ENCODE results near the gene VCL. TPM values are rescaled to one million over a fixed set of nuclear protein-coding genes. Genes with fewer than 3 reads are reported as not detected.

Gene VCL
- polyA plus RNA-seq, 12 donors, result 107 to 176 (median 147) TPM

DNA sequence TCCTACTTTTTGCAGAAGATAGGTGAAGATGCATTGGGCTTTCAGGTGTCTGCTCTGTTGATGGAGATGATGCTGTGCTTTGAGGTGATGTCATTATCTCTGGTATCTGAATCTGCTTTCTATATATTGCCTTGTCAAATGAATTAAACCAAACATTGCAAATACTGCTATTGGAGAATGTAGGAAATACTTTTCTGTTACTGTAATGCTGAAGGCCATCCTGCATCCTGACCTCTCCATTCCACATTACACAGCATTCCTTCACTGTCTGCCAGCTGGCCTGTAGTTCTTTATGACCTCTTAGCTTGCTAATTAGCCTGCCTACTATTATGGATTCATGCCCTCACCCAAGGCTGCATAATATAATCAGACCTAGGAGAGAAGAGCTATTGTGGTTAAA, 73.2 kb downstream of the VCL start:
- DNase-seq, result no peak

DNA sequence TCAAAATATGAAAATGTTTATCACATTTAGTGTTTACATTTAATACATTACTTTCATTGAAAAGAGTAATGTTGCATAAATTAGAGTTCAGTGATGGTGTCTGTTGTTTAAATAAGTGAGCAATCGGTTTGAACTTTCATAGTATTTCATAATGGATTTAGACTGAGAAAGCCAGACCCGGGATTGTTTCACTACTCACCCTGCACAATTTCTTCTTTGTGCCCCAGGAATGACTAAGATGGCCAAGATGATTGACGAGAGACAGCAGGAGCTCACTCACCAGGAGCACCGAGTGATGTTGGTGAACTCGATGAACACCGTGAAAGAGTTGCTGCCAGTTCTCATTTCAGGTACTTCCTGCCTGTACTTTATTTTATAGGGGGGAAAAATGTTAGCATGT, 74.6 kb downstream of the VCL start:
- no peak for DNase-seq

DNA sequence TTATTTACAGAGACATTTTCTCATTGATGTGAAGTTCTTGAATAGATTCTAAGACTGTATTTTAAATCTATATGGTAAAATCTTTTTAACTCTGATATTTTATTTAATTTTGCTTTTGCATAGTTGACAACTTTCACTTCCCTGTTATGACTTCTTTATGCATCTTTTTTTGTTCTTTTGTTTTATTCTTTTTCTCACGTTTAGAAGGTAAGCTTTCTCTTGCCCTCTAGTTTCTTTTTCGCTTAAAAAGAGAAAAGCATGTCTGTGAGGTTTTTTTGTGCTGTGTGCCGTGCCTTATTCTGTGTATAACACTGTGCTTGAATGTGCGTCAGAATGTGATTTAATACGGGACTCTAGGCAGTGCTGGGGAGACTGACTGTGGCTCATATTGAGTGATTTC, 78.0 kb downstream of the VCL start:
- DNase-seq, result no peak

DNA sequence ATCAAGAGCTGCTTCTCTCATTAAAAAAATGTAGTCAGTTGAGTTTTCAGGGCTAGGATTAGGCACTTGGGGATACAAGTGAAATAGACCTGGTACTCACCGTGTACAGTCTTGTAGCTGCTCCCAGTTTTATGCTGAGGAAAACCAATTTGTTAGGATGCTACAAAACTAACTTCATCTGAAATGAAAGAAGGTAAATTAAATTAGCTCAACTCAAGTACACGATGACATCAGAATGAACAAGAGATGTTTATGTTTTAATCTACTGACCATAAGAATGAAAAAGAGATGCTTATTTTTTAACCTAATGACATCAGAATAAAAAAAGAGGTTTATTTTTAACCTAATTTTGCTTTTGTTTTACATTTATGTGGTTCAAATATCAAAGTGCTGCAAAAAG, 79.0 kb downstream of the VCL start:
- DNase-seq, result no peak

DNA sequence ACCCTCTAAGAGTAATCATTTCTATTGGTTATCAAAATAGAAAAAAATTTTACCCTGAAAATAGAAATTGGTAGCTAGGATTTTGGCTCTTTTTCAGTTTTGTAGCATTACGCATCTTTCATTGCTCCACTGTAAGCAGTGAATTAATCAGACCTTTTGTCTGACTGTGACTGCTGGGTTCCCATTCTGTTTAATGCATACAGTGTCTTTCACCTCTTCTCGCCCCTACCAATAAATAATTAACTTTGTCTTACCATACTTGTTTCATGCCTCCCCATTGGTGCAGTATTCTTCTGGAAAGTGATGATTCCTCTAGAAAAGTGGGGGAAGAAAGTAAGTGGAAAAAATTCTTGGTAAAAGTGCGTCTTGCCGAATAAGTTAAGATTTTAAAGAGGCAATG, 79.5 kb downstream of the VCL start:
- no peak for DNase-seq

DNA sequence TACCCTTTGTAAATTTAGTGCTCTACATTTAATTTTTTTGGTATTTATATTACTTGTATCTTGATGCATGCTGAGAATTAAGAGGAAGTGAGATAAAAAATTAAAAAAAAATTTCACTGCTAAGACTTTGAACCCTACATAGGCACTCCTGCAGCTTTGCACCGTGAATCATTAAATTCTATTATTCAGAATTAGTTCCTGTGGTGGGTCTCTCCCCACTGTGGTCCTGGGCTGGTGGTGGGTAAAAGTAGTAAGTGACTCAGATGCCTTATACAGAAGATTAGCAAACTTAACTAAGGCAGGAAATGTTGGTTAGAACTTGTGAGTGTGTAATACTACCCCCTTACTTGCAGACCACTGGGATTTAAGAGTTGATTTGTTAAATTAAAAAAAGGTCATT, 80.1 kb downstream of the VCL start:
- DNase-seq, result no peak

DNA sequence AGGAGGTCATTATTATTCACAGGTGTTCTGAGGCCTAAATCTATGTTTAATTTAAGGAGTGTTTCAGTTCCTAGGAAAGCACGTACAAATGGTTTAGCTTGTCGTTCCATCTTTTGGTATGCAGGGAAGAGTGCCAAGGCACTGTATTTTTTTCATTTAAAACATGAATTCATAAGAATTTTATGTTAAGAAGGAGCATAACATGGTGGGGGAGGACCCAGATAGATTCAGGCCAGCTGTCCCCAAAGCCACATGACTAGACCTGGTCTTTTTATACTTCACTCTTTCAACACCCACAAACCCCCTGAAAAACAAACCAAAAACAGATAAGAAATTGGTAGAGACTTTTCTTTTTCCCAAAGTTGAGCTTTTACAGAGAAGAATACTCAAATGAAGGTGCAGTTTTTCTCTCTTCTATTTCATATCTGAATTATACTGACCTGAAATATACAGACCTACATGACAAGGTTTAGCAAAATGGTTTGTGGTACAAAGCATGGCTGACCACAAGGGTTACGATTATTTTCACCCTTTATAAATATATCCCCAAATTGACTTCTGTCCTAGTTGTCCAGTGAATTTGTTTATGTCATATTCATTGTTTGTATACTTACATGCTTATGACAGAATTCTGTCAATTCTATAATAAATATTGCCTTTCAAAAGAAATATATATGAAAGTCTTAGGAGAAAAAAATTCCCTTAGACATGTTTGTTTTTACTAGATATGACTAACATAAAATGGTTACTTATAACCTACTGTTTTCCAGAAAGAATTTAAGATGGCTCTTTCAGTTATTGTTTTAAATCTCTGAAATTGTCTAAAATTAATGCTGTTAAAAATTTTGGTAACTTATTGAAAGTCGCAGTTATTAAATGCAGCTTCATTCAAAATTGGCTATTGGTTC, 81.4 kb downstream of the VCL start:
- DNase-seq, result no peak

DNA sequence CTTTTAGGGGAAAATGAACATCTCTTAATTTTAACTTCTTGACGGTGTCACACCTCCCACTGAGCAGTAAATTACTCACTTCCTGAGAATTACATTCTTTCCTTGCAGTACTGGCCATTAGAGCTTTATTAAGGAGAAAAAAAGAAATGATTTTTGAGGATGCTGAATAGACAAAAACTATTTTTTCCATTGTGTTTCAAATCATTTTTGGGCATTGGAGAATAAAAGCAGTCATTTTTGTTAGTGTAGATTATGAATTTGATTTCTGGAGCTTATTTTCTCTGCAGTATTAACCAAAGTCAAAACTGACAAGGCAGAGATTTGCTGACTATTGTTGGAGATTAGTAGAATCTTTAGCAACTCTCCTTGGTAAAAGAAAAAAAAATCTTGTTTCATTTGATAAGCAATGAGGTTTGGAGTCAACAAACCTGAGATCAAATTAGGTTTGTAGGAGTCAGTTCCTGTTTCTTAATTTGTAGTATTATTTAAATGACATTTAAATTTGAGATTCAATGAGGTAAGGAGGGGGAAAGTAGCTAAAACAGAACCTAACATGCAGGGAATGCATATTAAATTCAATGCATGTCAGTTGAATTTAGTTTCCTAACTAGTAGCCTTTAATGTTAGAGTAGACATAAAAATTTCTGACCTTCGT, 82.1 kb downstream of the VCL start:
- no peak for DNase-seq

DNA sequence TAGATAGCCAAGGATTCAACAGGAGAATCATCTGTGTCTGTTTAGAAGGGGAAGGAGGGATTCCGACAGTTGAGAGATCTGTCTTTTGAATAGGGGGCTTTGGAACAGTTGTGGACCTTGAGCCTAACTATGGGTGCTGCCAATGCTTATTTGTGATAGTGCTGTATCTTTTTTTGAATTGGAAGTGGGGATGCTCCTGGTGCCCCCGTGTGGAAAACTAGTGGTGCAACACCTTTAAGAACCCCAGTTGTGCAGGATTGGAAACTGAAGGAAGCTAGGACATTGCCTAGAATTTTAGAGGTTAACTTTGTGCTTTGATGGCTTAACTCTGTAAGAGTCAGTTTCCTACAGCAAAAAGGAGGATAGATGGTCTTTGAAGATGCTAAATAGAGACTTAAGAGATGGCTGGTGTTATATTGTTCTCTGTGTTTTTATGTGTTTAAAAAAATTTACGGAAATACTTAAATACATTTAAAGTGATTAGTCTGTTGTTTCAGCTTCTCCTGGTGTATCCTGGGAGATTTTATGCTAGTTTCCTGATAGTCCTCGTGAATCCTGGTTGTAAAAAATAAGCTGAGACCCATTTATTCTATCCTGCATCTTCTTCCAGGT, 83.4 kb downstream of the VCL start:
- DNase-seq, result peak; percentile 47

DNA sequence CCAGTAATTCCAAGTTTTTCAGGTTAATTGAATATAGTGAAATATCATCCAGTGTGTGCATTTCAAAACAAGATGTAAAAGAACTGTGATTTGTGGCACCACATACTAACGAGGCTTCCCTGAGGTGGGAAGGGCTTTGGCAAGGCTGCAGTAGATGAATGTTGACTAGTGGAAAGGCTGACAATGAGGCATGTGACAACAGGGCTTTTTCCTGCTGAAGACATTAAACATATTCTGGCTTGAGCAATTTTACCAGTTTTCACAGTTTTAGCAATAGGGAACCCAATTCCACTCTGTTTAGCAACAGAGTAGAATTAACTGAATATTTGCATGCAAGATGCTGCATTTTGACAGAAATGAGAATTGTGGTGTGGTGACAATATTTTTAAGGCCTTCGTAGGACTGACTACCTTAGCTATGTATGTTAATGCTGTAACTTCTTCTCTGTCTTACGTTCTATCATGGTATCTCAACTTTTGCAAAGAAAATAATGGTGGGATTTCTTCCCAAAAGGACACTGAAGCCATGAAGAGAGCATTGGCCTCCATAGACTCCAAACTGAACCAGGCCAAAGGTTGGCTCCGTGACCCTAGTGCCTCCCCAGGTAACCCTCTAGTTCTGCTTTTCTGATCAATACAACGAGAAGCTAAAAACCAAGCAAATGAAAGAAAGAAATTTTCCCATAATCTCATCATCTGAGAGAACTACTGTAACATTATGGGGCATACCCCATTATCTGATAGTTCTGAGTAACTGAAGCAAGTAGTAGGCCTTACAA, 84.2 kb downstream of the VCL start:
- no peak for DNase-seq

DNA sequence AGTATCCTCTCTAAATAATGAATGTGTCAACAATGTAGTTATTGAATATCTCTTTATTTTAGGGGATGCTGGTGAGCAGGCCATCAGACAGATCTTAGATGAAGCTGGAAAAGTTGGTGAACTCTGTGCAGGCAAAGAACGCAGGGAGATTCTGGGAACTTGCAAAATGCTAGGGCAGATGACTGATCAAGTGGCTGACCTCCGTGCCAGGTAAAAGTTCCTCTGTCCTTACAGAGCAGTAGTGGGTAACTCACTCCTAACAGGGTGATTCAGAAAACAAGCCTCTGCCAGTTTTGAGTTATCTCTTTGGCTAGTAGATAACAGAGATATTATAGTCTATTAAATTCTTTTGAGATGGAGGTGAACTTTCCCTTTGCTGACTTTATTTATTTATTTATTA, 85.4 kb downstream of the VCL start:
- DNase-seq, result no peak

DNA sequence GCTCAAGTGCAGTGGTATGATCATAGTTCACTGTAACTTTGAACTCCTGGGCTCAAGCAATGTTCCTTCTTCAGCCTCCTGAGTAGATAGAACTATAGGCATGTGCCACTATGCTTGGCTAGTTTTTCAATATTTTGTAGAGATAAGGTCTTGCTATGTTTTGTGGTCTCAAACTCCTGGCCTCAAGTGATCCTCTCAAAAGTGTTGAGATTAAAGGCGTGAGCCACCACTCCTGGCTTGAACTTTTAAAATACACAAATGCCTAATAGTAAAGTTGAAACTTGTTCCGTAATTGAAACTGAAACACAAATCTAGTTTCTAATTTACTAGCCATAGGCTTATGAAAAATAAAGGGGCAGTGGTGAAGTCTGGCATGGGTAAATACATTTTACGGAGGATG, 87.0 kb downstream of the VCL start:
- DNase-seq, result no peak

DNA sequence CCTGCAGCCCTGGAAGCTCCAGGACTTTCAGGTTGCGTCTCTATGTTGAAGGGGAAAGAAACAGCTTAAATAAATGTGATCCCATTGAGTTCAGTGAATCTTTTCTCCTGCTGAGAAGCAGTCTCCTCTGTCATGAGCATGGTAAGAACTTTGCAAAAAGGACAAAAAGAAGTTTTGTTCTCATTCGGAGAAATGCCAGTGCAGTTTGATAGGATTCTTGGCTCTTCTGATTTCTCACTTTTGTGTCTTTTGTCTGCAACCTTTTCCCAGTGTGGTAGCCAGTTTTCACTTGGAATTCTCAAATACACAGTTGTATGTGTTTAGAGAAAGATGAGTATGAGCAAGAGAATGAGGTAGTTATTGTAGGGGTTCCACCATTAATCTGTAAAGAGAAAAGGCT, 88.4 kb downstream of the VCL start:
- no peak for DNase-seq

DNA sequence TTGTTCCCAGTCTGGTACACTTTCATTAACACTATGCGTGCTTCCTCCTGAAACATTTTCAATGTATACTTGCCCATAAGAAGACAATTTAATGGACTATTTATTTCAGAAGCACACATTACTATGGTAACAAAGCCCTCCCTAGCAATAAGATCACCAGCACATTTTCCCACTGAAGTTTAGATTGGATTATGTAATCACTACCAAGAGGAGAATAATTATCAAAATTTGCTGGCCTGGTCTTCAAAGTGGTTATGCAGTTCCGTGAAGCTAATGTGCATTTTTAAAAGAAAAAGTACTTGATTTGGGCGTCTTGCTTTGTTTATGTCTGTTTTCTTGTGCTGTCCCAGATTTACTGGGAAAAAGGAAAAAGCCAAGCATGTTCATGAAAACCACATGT, 90.8 kb downstream of the VCL start:
- no peak for DNase-seq

DNA sequence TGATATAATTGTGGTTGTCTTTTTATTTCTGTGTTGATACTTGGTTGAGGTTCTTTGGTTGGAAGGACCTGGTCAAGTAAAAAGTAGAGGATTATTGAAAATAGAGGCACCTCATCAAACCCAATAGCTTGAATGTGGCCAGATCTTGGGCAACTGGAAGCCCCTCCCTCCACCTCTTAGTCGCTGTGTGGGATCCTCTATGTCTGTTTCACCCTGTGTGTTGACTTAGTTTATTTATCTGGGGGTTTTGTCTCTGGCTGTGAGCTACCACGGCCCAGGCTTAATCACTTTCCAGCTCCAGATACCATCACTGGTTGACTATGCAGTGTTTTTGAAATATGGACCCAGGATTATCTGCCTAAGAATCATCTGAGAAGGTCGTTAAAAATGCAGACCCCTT, 94.5 kb downstream of the VCL start:
- DNase-seq, result no peak

DNA sequence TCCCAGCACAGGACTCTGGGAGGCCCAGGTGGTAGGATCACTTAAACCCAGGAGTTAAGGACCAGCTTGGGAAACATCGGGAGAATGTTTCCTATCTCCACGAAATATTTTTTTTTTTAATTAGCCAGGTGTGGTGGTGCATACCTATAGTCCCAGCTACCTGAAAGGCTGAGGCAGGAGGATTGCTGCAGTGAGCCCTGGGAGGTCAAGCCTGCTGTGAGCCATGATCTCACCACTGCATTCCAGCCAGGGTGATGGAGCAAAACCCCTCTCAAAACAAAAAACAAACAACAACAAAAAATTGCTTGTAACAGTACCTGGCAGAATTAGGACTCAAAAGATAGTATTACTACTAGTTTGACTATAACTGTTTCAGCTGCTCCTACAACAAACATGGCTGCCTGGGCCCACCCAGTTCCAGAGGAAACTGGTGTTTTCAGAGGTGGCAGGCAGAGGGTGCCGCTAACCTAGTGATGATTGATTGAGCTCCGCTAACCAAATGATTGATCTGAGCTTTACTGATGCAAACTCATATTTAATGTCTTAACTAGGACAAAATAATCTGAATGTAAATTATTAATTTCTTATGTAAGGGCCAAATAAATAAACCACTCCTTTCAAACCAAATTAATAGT, 95.7 kb downstream of the VCL start:
- DNase-seq, result no peak

DNA sequence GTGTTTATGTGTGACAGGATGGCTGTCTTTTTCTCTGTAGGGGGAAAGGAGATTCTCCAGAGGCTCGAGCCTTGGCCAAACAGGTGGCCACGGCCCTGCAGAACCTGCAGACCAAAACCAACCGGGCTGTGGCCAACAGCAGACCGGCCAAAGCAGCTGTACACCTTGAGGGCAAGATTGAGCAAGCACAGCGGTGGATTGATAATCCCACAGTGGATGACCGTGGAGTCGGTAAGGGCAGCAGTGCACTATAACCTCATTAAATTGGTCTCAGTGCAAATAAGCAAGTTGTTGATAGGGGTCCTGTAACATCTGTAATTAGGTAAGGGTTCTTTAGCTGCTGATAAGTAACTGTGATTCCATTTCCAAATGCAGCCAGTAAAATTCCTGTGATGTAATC, 96.3 kb downstream of the VCL start:
- DNase-seq, result no peak

DNA sequence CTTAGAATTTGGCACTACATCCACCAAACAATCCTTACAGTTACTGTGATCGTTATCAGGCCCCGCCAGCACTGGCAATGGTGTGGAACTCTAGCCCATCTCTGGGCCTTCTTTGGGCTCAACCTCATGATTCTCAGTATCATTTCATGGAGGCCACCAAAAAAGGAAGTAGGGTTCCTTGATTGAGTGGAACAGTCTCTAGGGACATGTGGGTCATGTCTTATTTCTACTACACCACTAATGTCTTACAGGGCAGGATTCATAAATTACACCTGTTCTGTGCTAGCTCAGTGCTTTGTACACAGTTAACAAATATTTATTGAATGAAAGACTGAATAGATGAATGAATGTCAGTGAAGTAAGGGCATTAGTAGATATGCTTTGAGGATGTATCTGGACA, 98.9 kb downstream of the VCL start:
- no peak for DNase-seq

DNA sequence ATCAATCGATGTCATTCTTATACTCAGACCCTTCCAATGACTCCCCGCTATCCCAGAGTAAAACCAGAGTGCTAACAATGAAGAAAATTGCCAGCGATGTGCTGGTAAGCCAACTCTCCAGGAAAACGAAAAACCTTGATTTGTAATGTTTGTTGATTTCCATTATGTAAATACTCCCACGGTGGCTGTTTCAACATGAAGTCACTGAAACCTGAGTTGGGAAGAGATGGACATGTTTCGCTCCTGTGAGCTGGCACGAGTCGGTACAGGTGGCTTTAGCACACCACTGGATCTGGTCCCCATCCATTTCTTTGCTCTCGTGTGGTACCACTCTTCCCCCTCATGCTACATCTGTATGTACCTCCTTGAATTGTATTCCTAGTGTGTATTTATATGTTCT, 99.9 kb downstream of the VCL start:
- DNase-seq, result no peak

DNA sequence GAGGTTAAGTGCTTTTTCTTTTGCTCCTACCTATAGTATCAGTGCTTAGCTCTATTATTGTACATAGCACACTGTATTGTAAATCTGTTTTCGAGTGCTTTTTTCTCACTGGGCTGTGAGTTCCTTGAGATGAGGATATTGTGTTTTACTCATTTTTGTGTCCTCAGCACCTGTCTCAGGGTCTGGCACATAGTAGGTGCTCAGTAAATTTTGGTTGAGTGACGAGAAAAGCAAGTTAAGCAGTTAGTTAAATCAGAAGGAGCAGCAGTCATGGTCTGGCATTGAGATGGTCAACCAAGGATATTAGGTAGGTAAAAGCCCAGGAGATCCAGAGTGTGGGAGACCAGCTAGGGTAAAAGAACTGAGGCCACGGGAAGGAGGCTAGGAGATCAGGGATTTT, 101.5 kb downstream of the VCL start:
- DNase-seq, result no peak

DNA sequence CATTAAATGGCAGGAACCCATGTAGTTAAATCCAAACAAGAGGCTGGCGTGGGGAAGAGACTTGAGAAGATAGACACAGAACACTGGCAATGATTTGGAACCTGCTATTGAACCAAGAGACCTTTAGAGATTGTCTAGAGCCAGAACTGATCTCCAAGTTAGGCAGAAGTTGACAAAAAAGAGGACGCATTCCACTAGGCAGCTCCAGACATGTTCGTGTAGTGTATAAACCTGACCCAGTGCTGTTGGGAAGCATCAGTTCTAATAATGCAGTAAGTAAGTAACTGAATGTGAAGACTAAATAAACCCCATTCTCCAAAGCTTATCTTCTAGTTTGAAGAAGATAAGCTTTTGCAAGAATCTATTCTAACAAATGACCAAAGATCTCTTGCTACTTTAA, 101.9 kb downstream of the VCL start:
- no peak for DNase-seq
